Kidney epithelial cell (primary cell): Measurements from ENCODE around the gene HEG1. TPM values are rescaled to one million over a fixed set of nuclear protein-coding genes. Genes with fewer than 3 reads are reported as not detected.

ENCODE experiments used
- DNase-seq: peaks from one replicate; pipeline ENCODE4 v3.0.0-alpha.2; 2010; ENCODE audit warnings: low read depth
- H3K27me3 ChIP-seq: 2 replicates; pipeline ENCODE4 v1.6.0; 2011; ENCODE audit warnings: low read length; ENCODE audit not compliant: control insufficient read depth, insufficient read depth
- H3K36me3 ChIP-seq: 2 replicates; pipeline ENCODE4 v1.5.1; 2011; ENCODE audit warnings: low read length; ENCODE audit not compliant: control insufficient read depth, insufficient read depth
- H3K4me3 ChIP-seq: 2 replicates; pipeline ENCODE4 v1.5.1; 2011; ENCODE audit warnings: low read depth, mild to moderate bottlenecking, control low read depth, low read length
- CTCF ChIP-seq: IDR thresholded peaks from 2 replicates; pipeline ENCODE4 v1.5.1; 2011; ENCODE audit warnings: mild to moderate bottlenecking, moderate library complexity, low read length, control low read depth, inconsistent platforms; ENCODE audit not compliant: insufficient read depth, poor library complexity, severe bottlenecking
- total RNA-seq: library from RNA; depleted of rRNA; stranded (reverse); fragments of >200 nt; gene quantifications from 2 replicates; pipeline ENCODE4 v1.2.3, GENCODE V29; 2015

HEG1 gene
- total RNA-seq, 1 donor from 2014 or later, result 17.4 TPM

- Histone ChIP-seq H3K4me3 (no peak overlapping the region), H3K27me3 (no peaks in the 10 kb centered on the region), H3K36me3 (no peaks in the 10 kb centered on the region)
- TF ChIP-seq CTCF, result no peak
- DNase-seq, result no peak
These were observed 3.2 kb upstream of the HEG1 start for GRCh38 chr3:125058959-125059358.

GRCh38 chr3:125058529-125058928 is 2.7 kb upstream of the HEG1 start:
- Histone ChIP-seq H3K27me3 (no peaks in the 10 kb centered on the region), H3K36me3 (no peaks in the 10 kb centered on the region), H3K4me3 (no peak overlapping the region)
- DNase-seq, result no peak
- TF ChIP-seq CTCF, result no peak

- Histone ChIP-seq H3K36me3 (no peaks in the 10 kb centered on the region), H3K27me3 (no peaks in the 10 kb centered on the region), H3K4me3 (no peak overlapping the region)
- DNase-seq, result no peak
- TF ChIP-seq CTCF, result no peak
These were observed 1.5 kb upstream of the HEG1 start for GRCh38 chr3:125057186-125057850.

- Histone ChIP-seq H3K4me3 (peak overlapping the region; percentile 70), H3K36me3 (no peaks in the 10 kb centered on the region), H3K27me3 (no peaks in the 10 kb centered on the region)
- no peak for DNase-seq
- TF ChIP-seq CTCF, result no peak
These were observed 375 bp downstream of the HEG1 start for GRCh38 chr3:125055331-125055912.

- Histone ChIP-seq H3K36me3 (no peaks in the 10 kb centered on the region), H3K27me3 (no peaks in the 10 kb centered on the region), H3K4me3 (peak overlapping the region; percentile 70)
- no peak for DNase-seq
- TF ChIP-seq CTCF, result peak; percentile 4
These were observed 1.1 kb downstream of the HEG1 start for GRCh38 chr3:125054449-125055329.
